HG03575 (cell line): ENCODE measurements around the gene PLCL2.
"Not testable (repeated sequence)": the region's sequence is repeated elsewhere in the genome, so short reads cannot be mapped to it uniquely, and the experiment has no call there.

ENCODE experiments used
- ATAC-seq: cut with Tn5 transposase; IDR thresholded peaks from one replicate; pipeline ENCODE4 v1.9.1; 2021; ENCODE audit not compliant: unreplicated experiment, insufficient number of reproducible peaks, low FRiP score; ENCODE audit errors: extremely low read depth

Gene PLCL2

GRCh38 chr3:17122758-17123157, 238.0 kb downstream of the PLCL2 start:
- ATAC-seq, result no peak

- ATAC-seq, result no peak
Observed at GRCh38 chr3:17125738-17126442, 241.1 kb downstream of the PLCL2 start.

DNA sequence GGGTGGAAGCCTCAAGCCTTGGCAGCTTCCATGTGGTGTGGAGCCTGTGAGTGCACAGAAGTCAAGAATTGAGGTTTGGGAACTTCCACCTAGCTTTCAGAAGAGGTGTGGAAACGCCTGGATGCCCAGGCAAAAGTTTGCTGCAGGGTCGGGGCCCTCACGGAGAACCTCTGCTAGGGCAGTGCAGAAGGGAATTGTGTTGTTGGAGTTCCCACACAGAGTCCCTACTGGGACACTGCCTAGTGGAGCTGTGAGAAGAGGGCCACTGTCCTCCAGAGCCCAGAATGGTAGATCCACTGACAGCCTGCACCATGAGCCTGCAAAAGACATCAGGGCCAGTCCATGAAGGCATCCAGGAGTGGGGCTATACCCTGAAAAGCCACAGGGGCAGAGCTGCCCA, 243.9 kb downstream of the PLCL2 start:
- not testable (repeated sequence) for ATAC-seq

- no peak for ATAC-seq
Observed at GRCh38 chr3:17129556-17129955, 244.8 kb downstream of the PLCL2 start.

GRCh38 chr3:17130956-17131355, 246.2 kb downstream of the PLCL2 start:
- no peak for ATAC-seq

GRCh38 chr3:17132286-17133115, 247.7 kb downstream of the PLCL2 start:
- no peak for ATAC-seq

DNA sequence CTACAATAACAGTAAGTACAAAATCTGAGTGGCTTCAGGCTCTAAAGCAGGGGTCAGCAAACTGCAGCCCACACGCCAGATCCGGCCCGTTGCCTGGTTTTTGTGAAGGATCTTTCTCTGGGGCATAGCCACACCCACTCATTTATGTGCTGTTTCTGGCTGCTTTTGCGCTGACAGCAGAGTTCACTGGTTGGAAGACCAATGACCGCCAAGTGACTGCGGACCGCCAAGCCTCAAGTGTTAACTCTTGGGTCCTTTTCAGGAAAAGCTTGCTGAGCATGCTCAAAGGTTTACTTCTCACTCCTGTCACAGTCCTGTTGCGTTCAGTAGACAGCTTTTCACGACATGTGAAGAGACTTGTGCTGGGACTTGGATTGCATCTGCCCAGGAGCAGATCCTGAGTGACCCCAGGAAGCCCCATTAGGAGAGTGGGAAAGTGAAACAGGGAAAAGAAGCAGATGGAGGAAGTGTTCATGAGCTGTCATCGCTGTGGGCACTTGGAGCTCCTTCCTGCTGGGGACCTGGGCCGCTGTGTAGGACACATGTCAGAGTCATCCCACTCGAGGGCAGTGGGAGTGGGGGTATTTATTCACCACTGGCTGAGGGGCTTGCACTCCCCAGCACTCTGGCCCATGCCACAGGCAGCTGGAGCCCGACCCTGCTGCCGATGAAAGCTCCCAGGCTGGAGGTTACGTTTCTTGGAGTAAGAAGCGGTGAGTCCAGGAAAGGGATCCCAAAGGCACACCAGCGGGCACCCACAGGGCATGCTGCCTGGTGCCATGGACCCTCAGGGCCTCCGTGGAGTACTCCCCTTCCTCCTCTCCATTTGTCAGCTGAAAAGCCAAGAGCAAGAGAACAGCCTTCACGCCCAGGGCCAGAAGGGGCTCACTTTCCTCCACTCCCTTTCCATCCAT, 249.1 kb downstream of the PLCL2 start:
- no peak for ATAC-seq

DNA sequence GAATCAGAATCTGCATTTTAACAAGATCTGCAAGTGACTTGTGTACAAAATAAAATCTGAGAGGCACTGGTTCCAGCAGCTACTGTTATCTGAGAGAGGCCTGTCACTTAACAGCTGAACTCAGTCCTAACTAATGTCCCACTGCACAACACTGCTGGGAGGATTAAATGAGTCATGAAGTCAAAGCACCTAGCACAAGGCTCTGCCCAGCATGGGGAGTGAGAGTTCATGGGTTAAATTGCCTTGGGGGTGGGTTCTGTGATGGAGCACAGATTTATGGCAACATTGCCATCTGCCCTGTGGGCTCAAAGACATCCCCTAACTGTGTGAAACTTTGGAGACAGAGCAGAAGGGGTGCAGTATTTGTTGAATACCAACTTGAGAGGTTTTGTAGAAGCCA, 250.9 kb downstream of the PLCL2 start:
- no peak for ATAC-seq

GRCh38 chr3:17136136-17136721, 251.5 kb downstream of the PLCL2 start:
- no peak for ATAC-seq

DNA sequence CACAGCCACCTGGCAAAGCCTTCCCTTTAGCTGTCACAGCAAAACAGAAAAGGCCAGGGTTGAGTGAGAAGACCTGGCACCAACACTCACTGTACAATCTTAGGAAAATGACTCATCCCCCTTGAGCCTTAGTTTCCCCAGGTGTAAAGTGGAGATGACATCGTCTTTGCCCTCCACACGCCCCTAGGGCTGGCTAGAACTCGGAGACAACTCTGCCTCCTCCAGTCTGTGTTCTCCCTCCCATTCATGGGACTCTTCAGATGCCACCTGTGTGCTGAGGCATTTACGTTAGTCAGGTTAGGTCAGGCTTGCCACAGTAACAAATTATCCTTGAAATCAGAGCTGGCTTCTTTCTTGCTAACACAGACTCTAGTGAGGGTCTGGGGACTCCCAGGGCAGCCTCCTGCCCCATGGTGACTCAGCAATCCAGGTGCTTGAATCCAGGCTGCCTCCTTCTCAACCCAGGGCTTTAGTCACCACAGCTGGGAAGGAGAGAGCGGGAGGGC, 252.6 kb downstream of the PLCL2 start:
- ATAC-seq, result no peak

- ATAC-seq, result no peak
Observed at GRCh38 chr3:17138246-17139039, 253.7 kb downstream of the PLCL2 start.
